Neural progenitor cell (in vitro differentiated cells): ENCODE measurements around the gene VSIG10L. TPM values are rescaled to one million over a fixed set of nuclear protein-coding genes. Genes with fewer than 3 reads are reported as not detected.

Experiments used
- DNase-seq: peaks from one replicate; pipeline ENCODE4 v3.0.0-alpha.2; 2016; ENCODE audit warnings: low spot score
- H2AFZ ChIP-seq: fragments of 200-600 bp; sonication (generic); replicated peaks from 2 replicates; pipeline ENCODE4 v1.6.1; 2016; ENCODE audit warnings: antibody characterized with exemption
- H3F3A ChIP-seq: fragments of 200-600 bp; sonication (generic); 2 replicates; pipeline ENCODE4 v1.6.1; 2016; ENCODE audit warnings: antibody characterized with exemption, low read depth
- H3K27ac ChIP-seq: fragments of 200-600 bp; sonication (generic); 2 replicates; pipeline ENCODE4 v1.5.1; 2016; ENCODE audit warnings: mild to moderate bottlenecking
- H3K27me3 ChIP-seq: fragments of 200-600 bp; sonication (generic); 2 replicates; pipeline ENCODE4 v1.6.1; 2016; ENCODE audit warnings: mild to moderate bottlenecking, moderate library complexity
- H3K36me3 ChIP-seq: fragments of 200-600 bp; sonication (generic); 2 replicates; pipeline ENCODE4 v1.5.1; 2016
- H3K4me1 ChIP-seq: fragments of 200-600 bp; sonication (generic); 2 replicates; pipeline ENCODE4 v1.6.1; 2016; ENCODE audit warnings: mixed run types
- H3K4me2 ChIP-seq: fragments of 200-600 bp; sonication (generic); 2 replicates; pipeline ENCODE4 v1.6.1; 2016
- H3K4me3 ChIP-seq: fragments of 200-600 bp; sonication (generic); 2 replicates; pipeline ENCODE4 v1.5.1; 2016
- H3K79me2 ChIP-seq: fragments of 200-600 bp; sonication (generic); 2 replicates; pipeline ENCODE4 v1.6.1; 2016; ENCODE audit warnings: low read depth
- H3K9ac ChIP-seq: fragments of 200-600 bp; sonication (generic); 2 replicates; pipeline ENCODE4 v1.6.1; 2016
- H3K9me3 ChIP-seq: fragments of 200-600 bp; sonication (generic); 2 replicates; pipeline ENCODE4 v1.5.1; 2016; ENCODE audit warnings: low read depth
- H4K20me1 ChIP-seq: fragments of 200-600 bp; sonication (generic); 2 replicates; pipeline ENCODE4 v1.6.1; 2016; ENCODE audit warnings: low read depth
- H3K27ac Mint-ChIP-seq: 3 replicates; pipeline ENCODE4 v1.8.0; 2021; ENCODE audit warnings: mixed read lengths
- H3K27me3 Mint-ChIP-seq: 2 replicates; pipeline ENCODE4 v1.8.0; 2022; ENCODE audit warnings: low read depth, mild to moderate bottlenecking, inconsistent platforms, moderate library complexity, mixed read lengths; ENCODE audit not compliant: insufficient read depth
- H3K36me3 Mint-ChIP-seq: 3 replicates; pipeline ENCODE4 v1.8.0; 2021; ENCODE audit warnings: mixed read lengths
- H3K4me1 Mint-ChIP-seq: 3 replicates; pipeline ENCODE4 v1.8.0; 2021; ENCODE audit warnings: mixed read lengths
- H3K4me3 Mint-ChIP-seq: 3 replicates; pipeline ENCODE4 v1.8.0; 2021; ENCODE audit warnings: mild to moderate bottlenecking, moderate library complexity, mixed read lengths
- H3K9me3 Mint-ChIP-seq: 3 replicates; pipeline ENCODE4 v1.8.0; 2020; ENCODE audit warnings: mixed read lengths
- EZH2 ChIP-seq: fragments of 200-600 bp; sonication (generic); IDR thresholded peaks from 2 replicates; pipeline ENCODE4 v1.6.1; 2017; ENCODE audit warnings: antibody characterized with exemption, mild to moderate bottlenecking, moderate library complexity
- EZH2phosphoT487 ChIP-seq: fragments of 200-600 bp; sonication (generic); IDR thresholded peaks from 2 replicates; pipeline ENCODE4 v1.6.1; 2017; ENCODE audit warnings: antibody characterized with exemption
- total RNA-seq: library from RNA; depleted of rRNA; stranded (reverse); fragments of >200 nt; gene quantifications from 2 replicates; pipeline ENCODE4 v1.2.3, GENCODE V29; 2015; ENCODE audit warnings: low replicate concordance
- TF ChIP-seq, protein P1 (sequence below): fragments of 200-600 bp; sonication (generic); IDR thresholded peaks from 2 replicates; pipeline ENCODE4 v1.5.1; 2017; ENCODE audit warnings: antibody characterized with exemption, mild to moderate bottlenecking

The VSIG10L gene
- total RNA-seq, 1 donor from 2014 or later: 2.7 TPM

DNA sequence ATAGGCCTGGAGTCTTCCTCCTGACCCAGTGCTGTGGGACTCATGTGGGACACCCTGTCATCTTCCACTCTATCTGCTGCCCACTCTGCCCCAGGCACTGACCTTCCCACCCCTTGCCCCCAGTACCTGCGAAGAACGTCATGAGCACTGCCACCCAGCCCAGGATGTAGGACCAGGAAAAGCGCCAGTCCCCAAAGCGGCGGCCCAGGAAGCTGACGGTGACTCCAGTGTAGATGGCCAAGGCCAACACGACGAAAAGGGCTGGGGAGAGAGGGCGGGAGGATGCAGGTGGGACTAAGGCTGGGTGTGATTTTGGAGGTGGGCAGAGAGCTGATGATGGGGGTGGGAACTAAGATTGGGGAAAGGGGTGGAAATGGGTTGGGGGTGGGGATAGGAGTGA, 38.4 kb upstream of the VSIG10L start:
- TF ChIP-seq EZH2 (no peak), EZH2phosphoT487 (no peak)
- TF ChIP-seq, protein P1, sequence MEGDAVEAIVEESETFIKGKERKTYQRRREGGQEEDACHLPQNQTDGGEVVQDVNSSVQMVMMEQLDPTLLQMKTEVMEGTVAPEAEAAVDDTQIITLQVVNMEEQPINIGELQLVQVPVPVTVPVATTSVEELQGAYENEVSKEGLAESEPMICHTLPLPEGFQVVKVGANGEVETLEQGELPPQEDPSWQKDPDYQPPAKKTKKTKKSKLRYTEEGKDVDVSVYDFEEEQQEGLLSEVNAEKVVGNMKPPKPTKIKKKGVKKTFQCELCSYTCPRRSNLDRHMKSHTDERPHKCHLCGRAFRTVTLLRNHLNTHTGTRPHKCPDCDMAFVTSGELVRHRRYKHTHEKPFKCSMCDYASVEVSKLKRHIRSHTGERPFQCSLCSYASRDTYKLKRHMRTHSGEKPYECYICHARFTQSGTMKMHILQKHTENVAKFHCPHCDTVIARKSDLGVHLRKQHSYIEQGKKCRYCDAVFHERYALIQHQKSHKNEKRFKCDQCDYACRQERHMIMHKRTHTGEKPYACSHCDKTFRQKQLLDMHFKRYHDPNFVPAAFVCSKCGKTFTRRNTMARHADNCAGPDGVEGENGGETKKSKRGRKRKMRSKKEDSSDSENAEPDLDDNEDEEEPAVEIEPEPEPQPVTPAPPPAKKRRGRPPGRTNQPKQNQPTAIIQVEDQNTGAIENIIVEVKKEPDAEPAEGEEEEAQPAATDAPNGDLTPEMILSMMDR: no peak
- H3K27ac ChIP-seq: no peak overlapping the region
- no peak overlapping the region for H3K4me2 ChIP-seq
- no peaks in the 10 kb centered on the region for H3K4me1 Mint-ChIP-seq
- H3K4me1 ChIP-seq: no peaks in the 10 kb centered on the region
- no peak overlapping the region for H3K4me3 Mint-ChIP-seq
- peaks cover 8% of the 10 kb centered on the region for H3K27me3 Mint-ChIP-seq
- H3K9ac ChIP-seq: no peak overlapping the region
- H3F3A ChIP-seq: no peaks in the 10 kb centered on the region
- H3K36me3 ChIP-seq: no peaks in the 10 kb centered on the region
- H3K9me3 ChIP-seq: no peaks in the 10 kb centered on the region
- no peaks in the 10 kb centered on the region for H3K79me2 ChIP-seq
- no peak for DNase-seq
- H3K27ac Mint-ChIP-seq: no peak overlapping the region
- no peak overlapping the region for H3K4me3 ChIP-seq
- H3K36me3 Mint-ChIP-seq: no peaks in the 10 kb centered on the region
- H2AFZ ChIP-seq: no peak overlapping the region
- peaks cover 9% of the 10 kb centered on the region for H3K9me3 Mint-ChIP-seq
- H4K20me1 ChIP-seq: no peaks in the 10 kb centered on the region
- no peaks in the 10 kb centered on the region for H3K27me3 ChIP-seq

DNA sequence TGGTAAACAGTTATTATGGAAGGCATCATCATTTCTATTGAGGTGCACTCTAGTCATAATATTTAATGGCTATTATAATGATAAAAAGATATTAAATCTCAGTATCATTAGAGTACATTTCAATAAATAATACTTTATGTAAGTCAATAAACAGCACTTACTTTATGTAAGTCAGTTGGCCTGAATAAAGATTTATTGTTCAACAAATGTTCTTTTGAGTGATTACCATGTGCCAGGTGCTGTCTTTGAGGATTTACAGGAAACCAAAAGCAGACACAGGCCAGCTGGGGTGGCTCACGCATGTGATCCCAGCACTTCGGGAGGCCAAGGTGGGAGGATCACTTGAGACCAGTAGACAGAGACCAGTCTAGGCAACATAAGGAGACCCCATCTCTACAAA, 35.5 kb upstream of the VSIG10L start:
- no peaks in the 10 kb centered on the region for H3K36me3 Mint-ChIP-seq

DNA sequence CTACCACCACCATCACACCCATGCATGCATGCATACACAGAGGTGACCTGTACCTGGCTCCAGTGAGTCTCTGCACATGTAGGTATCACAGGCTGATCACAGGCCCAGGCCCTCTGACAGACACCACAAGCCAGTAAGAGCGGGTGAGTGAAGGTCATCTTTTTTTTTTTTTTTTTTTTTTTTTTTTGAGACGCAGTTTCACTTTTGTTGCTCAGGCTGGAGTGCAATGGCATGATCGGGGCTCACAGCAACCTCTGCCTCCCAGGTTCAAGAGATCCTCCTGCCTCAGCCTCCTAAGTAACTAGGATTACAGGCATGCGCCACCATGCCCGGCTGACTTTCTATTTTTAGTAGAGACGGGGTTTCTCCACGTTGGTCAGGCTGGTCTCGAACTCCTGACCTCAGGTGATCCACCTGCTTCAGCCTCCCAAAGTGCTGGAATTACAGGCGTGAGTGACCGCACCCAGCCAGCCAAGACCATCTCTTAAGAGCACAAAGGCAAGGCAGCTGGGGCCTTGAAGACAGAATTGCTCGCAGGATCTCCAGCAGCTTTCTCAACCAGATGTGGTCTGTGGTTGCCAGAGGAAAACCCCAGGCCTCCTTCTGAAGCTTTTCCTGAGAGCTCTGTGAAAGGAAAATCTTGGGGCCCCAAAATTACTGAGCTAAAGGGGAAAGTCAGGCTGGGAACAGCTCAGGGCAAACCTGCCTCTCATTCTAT, 33.7 kb upstream of the VSIG10L start:
- no peak overlapping the region for H3K27ac Mint-ChIP-seq

More for the DNA sequence above, 35.5 kb upstream of the VSIG10L start:
- H3K9ac ChIP-seq: no peak overlapping the region
- no peak overlapping the region for H3K4me3 ChIP-seq
- Mint-ChIP-seq H3K27me3 (peaks cover 9% of the 10 kb centered on the region), H3K4me3 (no peak overlapping the region), H3K9me3 (peaks cover 6% of the 10 kb centered on the region), H3K4me1 (no peaks in the 10 kb centered on the region), H3K27ac (no peak overlapping the region)
- H3K4me1 ChIP-seq: no peaks in the 10 kb centered on the region
- no peak for DNase-seq
- H3K27ac ChIP-seq: no peak overlapping the region
- no peaks in the 10 kb centered on the region for H3F3A ChIP-seq
- no peaks in the 10 kb centered on the region for H3K9me3 ChIP-seq
- no peak overlapping the region for H2AFZ ChIP-seq
- H3K79me2 ChIP-seq: no peaks in the 10 kb centered on the region
- TF ChIP-seq EZH2phosphoT487 (no peak), EZH2 (no peak)
- TF ChIP-seq, protein P1: no peak
- no peak overlapping the region for H3K4me2 ChIP-seq
- no peaks in the 10 kb centered on the region for H4K20me1 ChIP-seq
- no peaks in the 10 kb centered on the region for H3K27me3 ChIP-seq
- H3K36me3 ChIP-seq: no peaks in the 10 kb centered on the region

More for the DNA sequence above, 33.7 kb upstream of the VSIG10L start:
- Histone ChIP-seq H2AFZ (no peak overlapping the region), H3K36me3 (no peaks in the 10 kb centered on the region), H3K4me2 (no peak overlapping the region), H3K4me1 (no peaks in the 10 kb centered on the region), H3K27ac (no peak overlapping the region), H3K9ac (no peak overlapping the region), H3K9me3 (no peaks in the 10 kb centered on the region), H3K79me2 (no peaks in the 10 kb centered on the region), H3K27me3 (no peaks in the 10 kb centered on the region), H3F3A (no peaks in the 10 kb centered on the region), H3K4me3 (no peak overlapping the region), H4K20me1 (no peaks in the 10 kb centered on the region)
- no peak for DNase-seq
- no peak for TF ChIP-seq EZH2
- TF ChIP-seq EZH2phosphoT487: no peak
- TF ChIP-seq, protein P1: no peak
- Mint-ChIP-seq H3K4me1 (no peaks in the 10 kb centered on the region), H3K4me3 (no peak overlapping the region), H3K27me3 (peaks cover 9% of the 10 kb centered on the region), H3K36me3 (no peaks in the 10 kb centered on the region), H3K9me3 (peaks cover 4% of the 10 kb centered on the region)
